HepG2 (cell line): Measurements from ENCODE around the gene GRHPR. TPM values are rescaled to one million over a fixed set of nuclear protein-coding genes. Genes with fewer than 3 reads are reported as not detected.
A peak's percentile ranks its signal among the peaks of the same experiment; 100 is the strongest.

Source experiments
- AGO1 ChIP-seq: fragments of 200-400 bp; formaldehyde crosslinking; IDR thresholded peaks from 2 replicates; pipeline ENCODE4 v1.6.1; 2017; ENCODE audit warnings: mild to moderate bottlenecking, low read depth, low read length, moderate library complexity; ENCODE audit not compliant: poor library complexity, severe bottlenecking
- GABPB1 ChIP-seq: IDR thresholded peaks from 2 replicates; pipeline ENCODE4 v1.6.1; 2016; ENCODE audit warnings: mild to moderate bottlenecking, missing genetic modification reagents, moderate library complexity, missing compliant biosample characterization
- HMG20A ChIP-seq: IDR thresholded peaks from 2 replicates; pipeline ENCODE4 v1.6.1; 2016; ENCODE audit warnings: borderline replicate concordance
- HOXA3 ChIP-seq: sonication (generic); formaldehyde crosslinking; IDR thresholded peaks from 2 replicates; pipeline ENCODE4 v1.5.0; 2020; ENCODE audit warnings: missing genetic modification reagents
- LCORL ChIP-seq, 2 experiments: fragments of 450-650 bp in 1 of 2; sonication (generic) in 1 of 2; formaldehyde crosslinking in 1 of 2; IDR thresholded peaks; 2 replicates each; pipeline versions ENCODE4 v1.5.0 to v1.6.1; 2017 to 2020; ENCODE audit warnings: antibody characterized with exemption in 1 of 2, missing genetic modification reagents in 1 of 2
- MATR3 ChIP-seq: sonication (generic); formaldehyde crosslinking; IDR thresholded peaks from 2 replicates; pipeline ENCODE4 v1.4.0; 2020; ENCODE audit warnings: missing genetic modification reagents
- MBD4 ChIP-seq: IDR thresholded peaks from 2 replicates; pipeline ENCODE4 v1.6.1; 2012; ENCODE audit warnings: low read length, inconsistent platforms, borderline replicate concordance
- POLR2AphosphoS5 ChIP-seq: IDR thresholded peaks from 2 replicates; pipeline ENCODE4 v1.6.1; 2012; ENCODE audit warnings: low read depth, low read length
- SALL1 ChIP-seq: sonication (generic); formaldehyde crosslinking; IDR thresholded peaks from 2 replicates; pipeline ENCODE4 v1.8.0; 2022; ENCODE audit warnings: mild to moderate bottlenecking, missing genetic modification reagents
- SALL2 ChIP-seq: sonication (generic); formaldehyde crosslinking; IDR thresholded peaks from 2 replicates; pipeline ENCODE4 v1.8.1; 2023; ENCODE audit warnings: mild to moderate bottlenecking, missing genetic modification reagents, inconsistent platforms
- SMC3 ChIP-seq: IDR thresholded peaks from 2 replicates; pipeline ENCODE4 v1.6.1; 2011; ENCODE audit warnings: low read length, improper control_type of control experiment
- TP53 ChIP-seq: sonication (generic); formaldehyde crosslinking; conservative IDR thresholded peaks from 2 replicates; pipeline ENCODE4 v1.4.0; 2020; ENCODE audit warnings: missing genetic modification reagents
- ZBTB20 ChIP-seq: sonication (generic); formaldehyde crosslinking; IDR thresholded peaks from 2 replicates; pipeline ENCODE4 v1.8.1; 2023; ENCODE audit warnings: missing genetic modification reagents, low read depth, mild to moderate bottlenecking, borderline replicate concordance
- ZBTB7A ChIP-seq: sonication (generic); formaldehyde crosslinking; IDR thresholded peaks from 2 replicates; pipeline ENCODE4 v1.8.0; 2022; ENCODE audit warnings: mild to moderate bottlenecking, missing genetic modification reagents
- ZFP36L2 ChIP-seq: sonication (generic); formaldehyde crosslinking; IDR thresholded peaks from 2 replicates; pipeline ENCODE4 v1.4.0; 2020; ENCODE audit warnings: missing genetic modification reagents
- ZNF136 ChIP-seq: sonication (generic); formaldehyde crosslinking; IDR thresholded peaks from 2 replicates; pipeline ENCODE4 v1.8.1; 2022; ENCODE audit warnings: low read depth, mild to moderate bottlenecking, moderate library complexity, missing genetic modification reagents
- ZNF558 ChIP-seq: sonication (generic); formaldehyde crosslinking; IDR thresholded peaks from 2 replicates; pipeline ENCODE4 v1.9.0; 2022; ENCODE audit warnings: mild to moderate bottlenecking, missing genetic modification reagents, borderline replicate concordance
- ZNF746 ChIP-seq: sonication (generic); formaldehyde crosslinking; IDR thresholded peaks from 2 replicates; pipeline ENCODE4 v1.8.0; 2022; ENCODE audit warnings: mild to moderate bottlenecking, missing genetic modification reagents
- ZNF773 ChIP-seq: sonication (generic); formaldehyde crosslinking; IDR thresholded peaks from 2 replicates; pipeline ENCODE4 v1.4.0; 2020; ENCODE audit warnings: missing genetic modification reagents, borderline replicate concordance
- ZNF879 ChIP-seq: sonication (generic); formaldehyde crosslinking; IDR thresholded peaks from 2 replicates; pipeline ENCODE4 v1.8.1; 2023; ENCODE audit warnings: missing genetic modification reagents
- polyA plus RNA-seq, 8 experiments: library from polyadenylated mRNA; depleted of rRNA in 3 of 8; stranded (reverse) in 7 of 8; unstranded in 1 of 8; fragments of >200 nt; fragmentation: Illumina TruSeq in 4 of 8; extraction: Trizol in 4 of 8; gene quantifications; 2 replicates each; pipeline versions ENCODE4 v1.2.1 to v1.2.3, GENCODE V29; 2011 to 2016; ENCODE audit warnings: low read depth in 4 of 8, missing spikeins in 1 of 8, mixed read lengths in 1 of 8; ENCODE audit not compliant: insufficient read depth in 1 of 8
- total RNA-seq, 5 experiments: library from RNA; depleted of rRNA; stranded (reverse); fragments of >200 nt; fragmentation: Illumina TruSeq; extraction: Trizol; gene quantifications; 2 replicates each; pipeline ENCODE4 v1.2.3, GENCODE V29; 2016; ENCODE audit warnings: low read depth in 1 of 5
- TF ChIP-seq, protein P1 (sequence below): sonication (generic); formaldehyde crosslinking; IDR thresholded peaks from 2 replicates; pipeline ENCODE4 v1.9.0; 2021; ENCODE audit warnings: mild to moderate bottlenecking, missing genetic modification reagents
- TF ChIP-seq, protein P2 (sequence below): sonication (generic); formaldehyde crosslinking; IDR thresholded peaks from 2 replicates; pipeline ENCODE4 v1.4.0; 2020; ENCODE audit warnings: mild to moderate bottlenecking, low read depth, missing genetic modification reagents
- TF ChIP-seq, protein P3 (sequence below): IDR thresholded peaks from 2 replicates; pipeline ENCODE4 v1.6.1; 2012; ENCODE audit warnings: inconsistent platforms

Gene GRHPR
- total and polyA plus RNA-seq, 2 of the 13 experiments (the other 11 are each of a cell fraction or from before 2014, with no cell fraction given) = 113 to 115 TPM

DNA sequence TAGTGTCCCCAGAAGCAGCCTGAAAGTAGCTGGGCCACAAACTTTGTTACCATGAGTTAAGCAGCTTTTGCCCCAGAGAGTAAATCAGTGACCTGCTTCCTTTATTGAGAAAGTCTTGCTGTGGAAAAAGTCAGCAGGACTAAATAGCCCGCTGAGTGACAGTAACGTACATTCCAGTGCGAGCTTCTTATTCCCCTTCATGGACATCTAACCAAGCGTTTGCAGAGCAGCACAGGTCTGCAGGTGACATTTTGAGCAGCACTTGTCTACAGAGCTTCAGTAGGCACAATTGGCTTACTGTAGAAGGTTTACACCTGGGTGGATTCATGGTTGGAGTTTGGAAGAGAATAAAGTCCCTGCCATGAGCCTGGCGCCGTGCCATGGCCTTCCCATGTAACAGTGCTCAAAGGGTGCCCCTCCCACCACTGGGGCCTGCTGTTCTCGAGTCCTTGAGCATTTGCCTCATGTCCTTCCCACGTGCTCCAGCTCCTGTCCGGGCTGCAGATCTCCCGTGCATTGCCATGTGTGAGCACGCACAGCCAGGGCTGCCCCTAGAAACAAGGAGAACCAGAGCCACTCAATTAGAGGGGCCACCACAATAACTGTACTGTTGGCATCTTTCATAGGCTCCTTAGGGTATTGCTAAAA lies 41.3 kb upstream of the GRHPR start (continued):
- TF ChIP-seq GABPB1 (CRISPR knock-in tag) (peak; percentile 25; the same call in 1 of the 2 replicates), HOXA3 (CRISPR knock-in tag) (peak; percentile 68; the same call in 1 of the 2 replicates), ZBTB20 (no peak), ZNF558 (CRISPR knock-in tag) (no peak), SALL2 (CRISPR knock-in tag) (no peak), ZFP36L2 (CRISPR knock-in tag) (no peak), LCORL (IDR thresholded peaks at IDR 0.05) (no peak), LCORL (CRISPR knock-in tag; IDR thresholded peaks at IDR 0.05) (peak; percentile 50; the same call in 1 of the 2 replicates), ZNF746 (CRISPR knock-in tag) (peak; percentile 68; the same call in 1 of the 2 replicates), TP53 (CRISPR knock-in tag) (no peak), POLR2AphosphoS5 (no peak), ZNF879 (CRISPR knock-in tag) (peak; percentile 62; the same call in 1 of the 2 replicates), AGO1 (no peak), ZBTB7A (CRISPR knock-in tag) (0 out of 2 replicates have a peak, but pooled peaks have one; percentile 54), ZNF773 (CRISPR knock-in tag) (0 out of 2 replicates have a peak, but pooled peaks have one; percentile 25), SALL1 (CRISPR knock-in tag) (peak; percentile 94), SMC3 (no peak), HMG20A (CRISPR knock-in tag) (no peak), MATR3 (CRISPR knock-in tag) (no peak), ZNF136 (peak; percentile 58; the same call in 1 of the 2 replicates), MBD4 (no peak)
- TF ChIP-seq, protein P1, sequence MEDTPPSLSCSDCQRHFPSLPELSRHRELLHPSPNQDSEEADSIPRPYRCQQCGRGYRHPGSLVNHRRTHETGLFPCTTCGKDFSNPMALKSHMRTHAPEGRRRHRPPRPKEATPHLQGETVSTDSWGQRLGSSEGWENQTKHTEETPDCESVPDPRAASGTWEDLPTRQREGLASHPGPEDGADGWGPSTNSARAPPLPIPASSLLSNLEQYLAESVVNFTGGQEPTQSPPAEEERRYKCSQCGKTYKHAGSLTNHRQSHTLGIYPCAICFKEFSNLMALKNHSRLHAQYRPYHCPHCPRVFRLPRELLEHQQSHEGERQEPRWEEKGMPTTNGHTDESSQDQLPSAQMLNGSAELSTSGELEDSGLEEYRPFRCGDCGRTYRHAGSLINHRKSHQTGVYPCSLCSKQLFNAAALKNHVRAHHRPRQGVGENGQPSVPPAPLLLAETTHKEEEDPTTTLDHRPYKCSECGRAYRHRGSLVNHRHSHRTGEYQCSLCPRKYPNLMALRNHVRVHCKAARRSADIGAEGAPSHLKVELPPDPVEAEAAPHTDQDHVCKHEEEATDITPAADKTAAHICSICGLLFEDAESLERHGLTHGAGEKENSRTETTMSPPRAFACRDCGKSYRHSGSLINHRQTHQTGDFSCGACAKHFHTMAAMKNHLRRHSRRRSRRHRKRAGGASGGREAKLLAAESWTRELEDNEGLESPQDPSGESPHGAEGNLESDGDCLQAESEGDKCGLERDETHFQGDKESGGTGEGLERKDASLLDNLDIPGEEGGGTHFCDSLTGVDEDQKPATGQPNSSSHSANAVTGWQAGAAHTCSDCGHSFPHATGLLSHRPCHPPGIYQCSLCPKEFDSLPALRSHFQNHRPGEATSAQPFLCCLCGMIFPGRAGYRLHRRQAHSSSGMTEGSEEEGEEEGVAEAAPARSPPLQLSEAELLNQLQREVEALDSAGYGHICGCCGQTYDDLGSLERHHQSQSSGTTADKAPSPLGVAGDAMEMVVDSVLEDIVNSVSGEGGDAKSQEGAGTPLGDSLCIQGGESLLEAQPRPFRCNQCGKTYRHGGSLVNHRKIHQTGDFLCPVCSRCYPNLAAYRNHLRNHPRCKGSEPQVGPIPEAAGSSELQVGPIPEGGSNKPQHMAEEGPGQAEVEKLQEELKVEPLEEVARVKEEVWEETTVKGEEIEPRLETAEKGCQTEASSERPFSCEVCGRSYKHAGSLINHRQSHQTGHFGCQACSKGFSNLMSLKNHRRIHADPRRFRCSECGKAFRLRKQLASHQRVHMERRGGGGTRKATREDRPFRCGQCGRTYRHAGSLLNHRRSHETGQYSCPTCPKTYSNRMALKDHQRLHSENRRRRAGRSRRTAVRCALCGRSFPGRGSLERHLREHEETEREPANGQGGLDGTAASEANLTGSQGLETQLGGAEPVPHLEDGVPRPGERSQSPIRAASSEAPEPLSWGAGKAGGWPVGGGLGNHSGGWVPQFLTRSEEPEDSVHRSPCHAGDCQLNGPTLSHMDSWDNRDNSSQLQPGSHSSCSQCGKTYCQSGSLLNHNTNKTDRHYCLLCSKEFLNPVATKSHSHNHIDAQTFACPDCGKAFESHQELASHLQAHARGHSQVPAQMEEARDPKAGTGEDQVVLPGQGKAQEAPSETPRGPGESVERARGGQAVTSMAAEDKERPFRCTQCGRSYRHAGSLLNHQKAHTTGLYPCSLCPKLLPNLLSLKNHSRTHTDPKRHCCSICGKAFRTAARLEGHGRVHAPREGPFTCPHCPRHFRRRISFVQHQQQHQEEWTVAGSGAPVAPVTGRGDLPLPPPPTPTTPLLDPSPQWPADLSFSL (CRISPR knock-in tag) = no peak
- TF ChIP-seq, protein P2, sequence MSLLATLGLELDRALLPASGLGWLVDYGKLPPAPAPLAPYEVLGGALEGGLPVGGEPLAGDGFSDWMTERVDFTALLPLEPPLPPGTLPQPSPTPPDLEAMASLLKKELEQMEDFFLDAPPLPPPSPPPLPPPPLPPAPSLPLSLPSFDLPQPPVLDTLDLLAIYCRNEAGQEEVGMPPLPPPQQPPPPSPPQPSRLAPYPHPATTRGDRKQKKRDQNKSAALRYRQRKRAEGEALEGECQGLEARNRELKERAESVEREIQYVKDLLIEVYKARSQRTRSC = no peak
- TF ChIP-seq, protein P3, sequence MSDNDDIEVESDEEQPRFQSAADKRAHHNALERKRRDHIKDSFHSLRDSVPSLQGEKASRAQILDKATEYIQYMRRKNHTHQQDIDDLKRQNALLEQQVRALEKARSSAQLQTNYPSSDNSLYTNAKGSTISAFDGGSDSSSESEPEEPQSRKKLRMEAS = peak; percentile 98
